Measurements from ENCODE around the gene UBE2R2. TPM values are rescaled to one million over a fixed set of nuclear protein-coding genes. Genes with fewer than 3 reads are reported as not detected.

Gene UBE2R2
- total and polyA plus RNA-seq, 10 of the 15 experiments (the other 5 are each of a cell fraction or from before 2014, with no cell fraction given): 7.2 to 32.8 (median 17.2) TPM

DNA sequence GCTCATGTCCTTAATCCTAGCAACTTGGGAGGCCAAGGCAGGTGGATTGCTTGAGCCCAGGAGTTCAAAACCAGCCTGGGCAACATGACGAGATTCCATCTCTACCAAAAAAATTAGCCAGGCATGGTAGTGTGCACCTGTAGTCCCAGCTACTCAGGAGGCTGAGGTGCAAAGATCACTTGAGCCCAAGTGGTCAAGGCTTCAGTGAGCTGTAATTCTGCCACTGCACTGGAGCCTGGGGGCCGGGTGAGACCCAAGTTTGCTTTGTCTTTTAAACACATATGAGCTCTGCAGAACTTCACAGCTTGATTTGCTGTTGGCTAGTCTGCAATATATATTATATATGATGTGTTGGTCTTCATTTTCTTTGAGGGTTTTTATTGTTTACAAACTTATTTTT lies 89.8 kb downstream of the UBE2R2 start:
- no peak overlapping the region for H2AFZ ChIP-seq (ENCODE audit: control insufficient read depth, low read depth, low read length)
- DNase-seq (ENCODE audit: low read depth, low spot score) (no peak), ATAC-seq (no peak), FAIRE-seq (no peak)
- no peak overlapping the region for H3K4me2 ChIP-seq (ENCODE audit: control insufficient read depth, insufficient read depth)
- ChIA-PET POLR2A (interaction anchor here (0.6 kb wide), 1 partner anchor 32 kb away, joined by 4 read pairs; no protein-coding TSS in a partner anchor), CTCF (interaction anchor here (0.8 to 1.7 kb wide), 4 partner anchors 12 to 168 kb away, joined by 3 to 4 read pairs (median 4); no protein-coding TSS in a partner anchor), SMC1A (ENCODE audit: uncharacterized antibody, unreplicated experiment) (interaction anchor here (2.0 kb wide), 1 partner anchor 17 kb away, joined by 4 read pairs; no protein-coding TSS in a partner anchor), RAD21 (ENCODE audit: unreplicated experiment) (no interaction called here)
- H3K27me3 ChIP-seq (replicated peaks in 1 of 2; ENCODE audit: control insufficient read depth in 2 of 2, insufficient read depth in 2 of 2, low read length in 1 of 2): no peaks in the 10 kb centered on the region
- TF ChIP-seq ZNF217 (IDR thresholded peaks at IDR 0.05) (no peak), PAX5 (IDR thresholded peaks at IDR 0.05; ENCODE audit: borderline replicate concordance, low read depth, low read length) (no peak), MTA3 (IDR thresholded peaks at IDR 0.05; ENCODE audit: borderline replicate concordance, low read length) (no peak), ESRRA (IDR thresholded peaks at IDR 0.05; ENCODE audit: low read length) (no peak), NR2F1 (conservative IDR thresholded peaks at IDR 0.05) (no peak), ATF7 (IDR thresholded peaks at IDR 0.05; ENCODE audit: low read depth) (no peak), RB1 (IDR thresholded peaks at IDR 0.05; ENCODE audit: borderline replicate concordance) (no peak), SMARCA5 (IDR thresholded peaks at IDR 0.05) (no peak), NFYA (IDR thresholded peaks at IDR 0.05; ENCODE audit: borderline replicate concordance, low read depth, low read length) (no peak), NR2C1 (IDR thresholded peaks at IDR 0.05) (no peak), JUNB (IDR thresholded peaks at IDR 0.05) (no peak), POU2F2 (IDR thresholded peaks at IDR 0.05; ENCODE audit: borderline replicate concordance, low read depth, low read length) (no peak), RBBP5 (conservative IDR thresholded peaks at IDR 0.05) (no peak), CEBPB (IDR thresholded peaks at IDR 0.05; ENCODE audit: borderline replicate concordance in 1 of 2, low read depth in 2 of 2, low read length in 2 of 2) (no peak)
- TF ChIP-seq, protein P1, sequence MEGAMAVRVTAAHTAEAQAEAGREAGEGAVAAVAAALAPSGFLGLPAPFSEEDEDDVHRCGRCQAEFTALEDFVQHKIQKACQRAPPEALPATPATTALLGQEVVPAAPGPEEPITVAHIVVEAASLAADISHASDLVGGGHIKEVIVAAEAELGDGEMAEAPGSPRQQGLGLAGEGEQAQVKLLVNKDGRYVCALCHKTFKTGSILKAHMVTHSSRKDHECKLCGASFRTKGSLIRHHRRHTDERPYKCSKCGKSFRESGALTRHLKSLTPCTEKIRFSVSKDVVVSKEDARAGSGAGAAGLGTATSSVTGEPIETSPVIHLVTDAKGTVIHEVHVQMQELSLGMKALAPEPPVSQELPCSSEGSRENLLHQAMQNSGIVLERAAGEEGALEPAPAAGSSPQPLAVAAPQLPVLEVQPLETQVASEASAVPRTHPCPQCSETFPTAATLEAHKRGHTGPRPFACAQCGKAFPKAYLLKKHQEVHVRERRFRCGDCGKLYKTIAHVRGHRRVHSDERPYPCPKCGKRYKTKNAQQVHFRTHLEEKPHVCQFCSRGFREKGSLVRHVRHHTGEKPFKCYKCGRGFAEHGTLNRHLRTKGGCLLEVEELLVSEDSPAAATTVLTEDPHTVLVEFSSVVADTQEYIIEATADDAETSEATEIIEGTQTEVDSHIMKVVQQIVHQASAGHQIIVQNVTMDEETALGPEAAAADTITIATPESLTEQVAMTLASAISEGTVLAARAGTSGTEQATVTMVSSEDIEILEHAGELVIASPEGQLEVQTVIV (IDR thresholded peaks at IDR 0.05; ENCODE audit: borderline replicate concordance, partially characterized antibody): no peak
- TF ChIP-seq, protein P2, sequence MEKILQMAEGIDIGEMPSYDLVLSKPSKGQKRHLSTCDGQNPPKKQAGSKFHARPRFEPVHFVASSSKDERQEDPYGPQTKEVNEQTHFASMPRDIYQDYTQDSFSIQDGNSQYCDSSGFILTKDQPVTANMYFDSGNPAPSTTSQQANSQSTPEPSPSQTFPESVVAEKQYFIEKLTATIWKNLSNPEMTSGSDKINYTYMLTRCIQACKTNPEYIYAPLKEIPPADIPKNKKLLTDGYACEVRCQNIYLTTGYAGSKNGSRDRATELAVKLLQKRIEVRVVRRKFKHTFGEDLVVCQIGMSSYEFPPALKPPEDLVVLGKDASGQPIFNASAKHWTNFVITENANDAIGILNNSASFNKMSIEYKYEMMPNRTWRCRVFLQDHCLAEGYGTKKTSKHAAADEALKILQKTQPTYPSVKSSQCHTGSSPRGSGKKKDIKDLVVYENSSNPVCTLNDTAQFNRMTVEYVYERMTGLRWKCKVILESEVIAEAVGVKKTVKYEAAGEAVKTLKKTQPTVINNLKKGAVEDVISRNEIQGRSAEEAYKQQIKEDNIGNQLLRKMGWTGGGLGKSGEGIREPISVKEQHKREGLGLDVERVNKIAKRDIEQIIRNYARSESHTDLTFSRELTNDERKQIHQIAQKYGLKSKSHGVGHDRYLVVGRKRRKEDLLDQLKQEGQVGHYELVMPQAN (conservative IDR thresholded peaks at IDR 0.05): no peak
- TF ChIP-seq, protein P3, sequence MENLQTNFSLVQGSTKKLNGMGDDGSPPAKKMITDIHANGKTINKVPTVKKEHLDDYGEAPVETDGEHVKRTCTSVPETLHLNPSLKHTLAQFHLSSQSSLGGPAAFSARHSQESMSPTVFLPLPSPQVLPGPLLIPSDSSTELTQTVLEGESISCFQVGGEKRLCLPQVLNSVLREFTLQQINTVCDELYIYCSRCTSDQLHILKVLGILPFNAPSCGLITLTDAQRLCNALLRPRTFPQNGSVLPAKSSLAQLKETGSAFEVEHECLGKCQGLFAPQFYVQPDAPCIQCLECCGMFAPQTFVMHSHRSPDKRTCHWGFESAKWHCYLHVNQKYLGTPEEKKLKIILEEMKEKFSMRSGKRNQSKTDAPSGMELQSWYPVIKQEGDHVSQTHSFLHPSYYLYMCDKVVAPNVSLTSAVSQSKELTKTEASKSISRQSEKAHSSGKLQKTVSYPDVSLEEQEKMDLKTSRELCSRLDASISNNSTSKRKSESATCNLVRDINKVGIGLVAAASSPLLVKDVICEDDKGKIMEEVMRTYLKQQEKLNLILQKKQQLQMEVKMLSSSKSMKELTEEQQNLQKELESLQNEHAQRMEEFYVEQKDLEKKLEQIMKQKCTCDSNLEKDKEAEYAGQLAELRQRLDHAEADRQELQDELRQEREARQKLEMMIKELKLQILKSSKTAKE (IDR thresholded peaks at IDR 0.05; ENCODE audit: low read depth, poor library complexity, severe bottlenecking): no peak
- TF ChIP-seq, protein P4, sequence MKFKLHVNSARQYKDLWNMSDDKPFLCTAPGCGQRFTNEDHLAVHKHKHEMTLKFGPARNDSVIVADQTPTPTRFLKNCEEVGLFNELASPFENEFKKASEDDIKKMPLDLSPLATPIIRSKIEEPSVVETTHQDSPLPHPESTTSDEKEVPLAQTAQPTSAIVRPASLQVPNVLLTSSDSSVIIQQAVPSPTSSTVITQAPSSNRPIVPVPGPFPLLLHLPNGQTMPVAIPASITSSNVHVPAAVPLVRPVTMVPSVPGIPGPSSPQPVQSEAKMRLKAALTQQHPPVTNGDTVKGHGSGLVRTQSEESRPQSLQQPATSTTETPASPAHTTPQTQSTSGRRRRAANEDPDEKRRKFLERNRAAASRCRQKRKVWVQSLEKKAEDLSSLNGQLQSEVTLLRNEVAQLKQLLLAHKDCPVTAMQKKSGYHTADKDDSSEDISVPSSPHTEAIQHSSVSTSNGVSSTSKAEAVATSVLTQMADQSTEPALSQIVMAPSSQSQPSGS (IDR thresholded peaks at IDR 0.05; ENCODE audit: low read length): no peak
- no peaks in the 10 kb centered on the region for H3K4me1 ChIP-seq (ENCODE audit: control insufficient read depth, insufficient read depth, low read length)
- peaks cover 2% of the 10 kb centered on the region; the same call in 1 of the 2 replicates for H3K79me2 ChIP-seq (ENCODE audit: control insufficient read depth, insufficient read depth, low read length)
- H4K20me1 ChIP-seq (ENCODE audit: control insufficient read depth, insufficient read depth): no peaks in the 10 kb centered on the region; the same call in 1 of the 2 replicates
- H3K27ac ChIP-seq (ENCODE audit: control insufficient read depth, insufficient read depth): no peak overlapping the region
- no peak overlapping the region for H3K4me3 ChIP-seq
- peaks cover 4 to 17% of the 10 kb centered on the region in 2 experiments for H3K36me3 ChIP-seq (ENCODE audit: control insufficient read depth in 2 of 2, insufficient read depth in 2 of 2, low read length in 1 of 2)
- no peak overlapping the region for H3K9ac ChIP-seq (ENCODE audit: control insufficient read depth, insufficient read depth, low read length)
- H3K9me3 ChIP-seq (replicated peaks; ENCODE audit: control insufficient read depth, insufficient read depth, low read length): no peaks in the 10 kb centered on the region
- intact Hi-C loops (cut with micrococcal nuclease; ENCODE audit: unreplicated experiment) (no loop called here), in situ Hi-C loops (cut with MboI) (no loop called here)
- no TSS peak for BruUV-seq (replicated peaks)
- 97% methylated on average over 2 of the region's 2 CpGs for WGBS (ENCODE audit: insufficient coverage, insufficient replicate concordance, low lambda C conversion rate, missing lambda C conversion rate)

Measured in GM12878 (cell line).